Central memory CD8-positive, alpha-beta T cell (primary cell): ENCODE data around the gene FOXL1.
A peak's percentile ranks its signal among the peaks of the same experiment; 100 is the strongest.

ENCODE experiments used
- ATAC-seq: fragments of 150-1000 bp; cut with Tn5 transposase; replicated peaks from 2 replicates; pipeline ENCODE4 v1.10.0; 2022; ENCODE audit warnings: mild to moderate bottlenecking, moderate FRiP score, moderate number of reproducible peaks; ENCODE audit not compliant: poor library complexity, severe bottlenecking; ENCODE audit errors: extremely low read depth
- DNase-seq, 2 donors: peaks; one replicate each; pipeline ENCODE4 v3.0.0; 2021; ENCODE audit warnings: low spot score in 2 of 2
- H3K27ac Mint-ChIP-seq: one replicate; pipeline ENCODE4 v1.8.0; 2022; ENCODE audit warnings: low read depth, mild to moderate bottlenecking, moderate library complexity, mixed read lengths
- H3K27me3 Mint-ChIP-seq: one replicate; pipeline ENCODE4 v1.8.0; 2022; ENCODE audit warnings: mixed read lengths
- H3K36me3 Mint-ChIP-seq: one replicate; pipeline ENCODE4 v1.8.0; 2022; ENCODE audit warnings: mild to moderate bottlenecking, moderate library complexity, mixed read lengths; ENCODE audit not compliant: insufficient read depth
- H3K4me1 Mint-ChIP-seq: one replicate; pipeline ENCODE4 v1.8.0; 2022; ENCODE audit warnings: mixed read lengths
- H3K4me3 Mint-ChIP-seq: one replicate; pipeline ENCODE4 v1.8.0; 2022; ENCODE audit warnings: mild to moderate bottlenecking, moderate library complexity, mixed read lengths
- H3K9me3 Mint-ChIP-seq: one replicate; pipeline ENCODE4 v1.8.0; 2022; ENCODE audit warnings: mixed read lengths

FOXL1 gene

DNA sequence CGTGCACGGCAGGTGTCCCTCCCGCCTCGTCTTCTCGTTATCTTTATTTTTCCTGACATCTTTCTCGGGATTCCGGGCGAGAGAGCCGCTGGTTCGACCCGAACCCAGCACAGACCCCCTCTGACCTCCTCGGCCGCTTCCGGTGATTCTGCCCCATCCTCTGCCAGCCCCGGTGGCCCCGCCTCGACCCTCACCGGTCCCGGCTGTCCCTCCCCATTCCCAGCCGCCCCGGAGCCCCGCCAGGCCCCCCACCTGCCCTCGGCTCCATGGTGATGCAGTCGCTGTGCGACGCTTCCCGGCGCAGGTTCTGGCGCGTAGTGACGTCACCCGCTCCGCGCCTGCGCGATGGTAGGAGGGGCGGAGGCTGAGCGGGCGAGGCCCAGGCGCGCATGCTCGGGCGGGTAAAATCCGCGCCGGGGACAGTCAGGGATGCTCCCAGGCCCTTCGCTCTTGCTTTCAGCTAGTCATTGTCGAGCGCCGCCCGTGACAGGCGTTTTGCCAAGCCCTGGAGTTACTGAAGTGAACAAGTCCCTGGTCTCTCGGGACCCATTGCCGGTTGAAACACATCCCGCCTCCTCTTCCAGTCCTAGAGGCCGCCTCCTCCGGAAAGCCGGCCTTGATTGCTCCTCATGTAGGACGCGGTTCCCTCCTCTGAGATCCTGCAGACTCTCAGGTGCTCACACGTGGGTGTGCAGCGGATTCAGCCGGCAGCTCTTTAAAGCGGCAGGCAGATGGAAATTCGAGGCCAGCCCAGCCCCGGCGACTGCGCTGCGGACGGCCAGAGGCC is 23.2 kb upstream of the FOXL1 start, which contains the start of gene MTHFSD:
Gene MTHFSD, minus strand, starts transcription at position 319 of the 787 bp plus-strand sequence. Its CDS starts 51 bp downstream, at position 268.
- H3K27me3 Mint-ChIP-seq: peaks cover 27% of the 10 kb centered on the region
- peak within 1 kb of the TSS; percentile 98 for H3K27ac Mint-ChIP-seq
- H3K4me1 Mint-ChIP-seq: peaks cover 24% of the 10 kb centered on the region
- peak within 1 kb of the TSS; percentile 95 for H3K4me3 Mint-ChIP-seq
- ATAC-seq (peak; percentile 86), DNase-seq (peak; percentile 95 to 97)
- H3K36me3 Mint-ChIP-seq: peaks cover 16% of the 10 kb centered on the region
- no peaks in the 10 kb centered on the region for H3K9me3 Mint-ChIP-seq

DNA sequence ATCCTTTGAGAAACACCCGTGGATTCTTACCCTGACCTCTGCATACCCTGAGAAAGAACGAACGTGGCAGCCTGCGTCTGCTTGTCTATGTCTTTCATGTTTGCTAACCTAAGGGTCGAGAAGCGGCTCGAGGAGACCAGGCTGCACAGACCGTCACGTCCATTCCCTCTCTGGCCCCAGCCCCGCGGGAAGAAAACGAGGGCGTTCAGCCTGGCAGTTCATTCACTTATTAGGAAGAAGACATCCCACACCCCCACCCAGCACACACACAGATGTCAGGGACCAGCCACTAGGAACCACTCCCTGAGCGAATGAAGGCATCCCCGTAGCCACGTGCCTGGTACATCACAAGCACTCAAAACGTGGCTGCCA is 22.7 kb upstream of the FOXL1 start:
- peaks cover 24% of the 10 kb centered on the region for H3K4me1 Mint-ChIP-seq
- H3K36me3 Mint-ChIP-seq: peaks cover 13% of the 10 kb centered on the region
- no peaks in the 10 kb centered on the region for H3K9me3 Mint-ChIP-seq
- DNase-seq (no peak), ATAC-seq (no peak)
- H3K27me3 Mint-ChIP-seq: peaks cover 33% of the 10 kb centered on the region
- peak overlapping the region; percentile 98 for H3K27ac Mint-ChIP-seq
- H3K4me3 Mint-ChIP-seq: peak overlapping the region; percentile 95

DNA sequence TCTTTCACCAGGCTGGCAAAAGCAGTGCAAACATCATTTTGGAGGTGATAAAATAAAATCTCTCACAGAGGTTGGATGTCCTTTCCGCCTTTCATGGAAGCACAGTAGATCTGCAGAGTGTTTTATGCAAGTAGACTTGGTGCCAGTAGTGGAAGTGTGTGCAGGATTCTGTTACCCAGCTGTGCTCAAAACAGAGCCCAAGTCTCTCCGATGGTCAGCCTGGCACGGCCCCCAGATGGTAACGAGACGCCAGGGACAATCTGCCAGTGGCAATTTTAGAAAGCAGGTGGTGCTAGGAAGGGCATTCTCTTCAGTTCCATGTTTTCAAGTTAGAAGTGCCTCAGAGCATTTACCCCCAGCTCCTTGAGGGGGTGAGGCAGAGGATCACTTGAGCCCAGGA is 21.8 kb upstream of the FOXL1 start:
- peaks cover 24% of the 10 kb centered on the region for H3K4me1 Mint-ChIP-seq
- no peak for ATAC-seq
- H3K27ac Mint-ChIP-seq: no peak overlapping the region
- peaks cover 33% of the 10 kb centered on the region for H3K27me3 Mint-ChIP-seq
- H3K4me3 Mint-ChIP-seq: peak overlapping the region; percentile 95
- no peak for DNase-seq
- H3K9me3 Mint-ChIP-seq: no peaks in the 10 kb centered on the region
- H3K36me3 Mint-ChIP-seq: peaks cover 13% of the 10 kb centered on the region

DNA sequence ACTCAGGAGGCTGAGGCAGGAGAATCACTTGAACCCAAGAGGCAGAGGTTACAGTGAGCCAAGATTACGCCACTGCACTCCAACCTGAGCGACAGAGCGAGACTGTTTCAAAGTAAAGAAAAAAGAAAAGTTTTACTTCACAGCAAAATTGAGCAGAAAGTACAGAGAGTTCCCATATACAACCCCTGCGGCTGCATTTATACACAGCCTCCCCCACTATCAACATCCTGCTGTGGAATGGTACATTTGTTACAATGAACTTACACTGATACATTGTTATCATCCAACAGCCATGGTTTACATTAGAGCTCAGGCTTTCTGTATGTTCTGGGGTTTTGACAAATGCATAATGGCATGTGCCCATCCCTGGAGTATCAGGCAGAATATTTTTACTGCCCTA is 20.8 kb upstream of the FOXL1 start:
- DNase-seq (no peak), ATAC-seq (no peak)
- no peak overlapping the region for H3K4me3 Mint-ChIP-seq
- peaks cover 21% of the 10 kb centered on the region for H3K4me1 Mint-ChIP-seq
- H3K27me3 Mint-ChIP-seq: peaks cover 33% of the 10 kb centered on the region
- no peaks in the 10 kb centered on the region for H3K9me3 Mint-ChIP-seq
- H3K36me3 Mint-ChIP-seq: peaks cover 12% of the 10 kb centered on the region
- H3K27ac Mint-ChIP-seq: no peak overlapping the region

DNA sequence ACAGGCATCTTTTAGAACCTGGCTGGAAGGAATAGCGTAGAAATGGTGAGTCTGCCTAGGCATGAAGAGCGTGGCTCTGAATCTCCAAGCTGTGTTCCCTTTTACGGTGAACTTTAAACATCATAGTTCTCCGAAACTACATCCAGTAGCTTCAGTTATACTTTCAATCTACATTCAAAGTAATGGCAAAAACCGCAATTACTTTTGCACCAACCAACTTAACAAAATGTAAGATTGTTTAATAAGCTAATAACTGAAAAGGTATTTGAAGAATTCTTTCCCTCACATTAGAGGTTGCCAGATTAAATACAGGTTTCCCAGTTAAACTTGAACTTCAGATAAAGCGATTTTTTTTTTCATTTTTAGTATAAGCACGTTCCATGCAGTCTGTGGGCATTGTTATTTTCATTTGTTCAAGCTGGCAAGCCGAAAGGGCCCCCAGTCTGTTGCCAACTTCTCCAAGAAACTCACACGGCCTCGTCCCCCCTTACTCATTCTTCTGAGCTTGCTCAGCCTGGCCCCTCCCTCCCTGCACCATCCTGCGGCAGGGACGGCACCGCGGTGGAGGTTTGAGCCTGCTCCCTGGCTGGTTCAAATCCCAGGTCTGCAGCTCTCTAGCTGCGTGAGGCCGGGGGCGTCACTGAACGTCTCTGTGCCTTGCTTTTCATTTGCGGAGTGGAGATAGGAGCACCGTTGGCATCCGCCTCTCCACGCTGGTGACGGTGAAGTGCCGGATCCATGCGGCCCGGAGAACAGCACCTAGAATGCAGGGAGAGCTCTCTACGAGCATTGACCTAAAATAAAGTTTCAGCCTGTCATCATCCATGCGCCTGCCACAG is 19.8 kb upstream of the FOXL1 start:
- Mint-ChIP-seq H3K27ac (no peak overlapping the region), H3K4me1 (peaks cover 20% of the 10 kb centered on the region), H3K4me3 (no peak overlapping the region), H3K36me3 (peaks cover 12% of the 10 kb centered on the region), H3K9me3 (no peaks in the 10 kb centered on the region), H3K27me3 (peaks cover 37% of the 10 kb centered on the region)
- ATAC-seq (no peak), DNase-seq (no peak)

DNA sequence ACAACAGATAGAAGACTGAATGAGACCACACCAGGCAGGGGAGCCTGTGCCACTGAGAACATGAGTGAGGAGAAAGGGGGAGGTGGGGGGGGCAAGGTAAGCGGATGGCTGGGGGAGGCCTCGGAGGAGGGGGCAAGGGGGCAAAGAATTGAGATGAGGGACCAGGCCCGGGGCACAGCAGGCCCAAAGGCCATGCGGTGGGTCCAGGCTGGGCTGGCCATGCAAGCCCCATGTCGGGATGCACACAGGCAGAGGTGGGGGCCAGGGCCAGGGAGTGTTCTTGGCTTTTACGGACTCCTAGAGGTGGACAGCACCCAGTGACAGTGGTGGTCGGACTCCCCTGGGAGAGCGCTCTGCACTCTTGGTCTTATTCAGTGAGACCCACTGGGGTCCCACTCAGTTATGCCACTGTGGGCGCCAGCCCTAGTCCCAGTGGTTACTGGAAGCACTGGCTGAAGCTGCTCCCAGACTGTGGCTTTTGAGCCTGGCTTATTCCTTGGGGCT is 18.5 kb upstream of the FOXL1 start:
- H3K27ac Mint-ChIP-seq: no peak overlapping the region
- no peaks in the 10 kb centered on the region for H3K9me3 Mint-ChIP-seq
- H3K27me3 Mint-ChIP-seq: peaks cover 50% of the 10 kb centered on the region
- peaks cover 5% of the 10 kb centered on the region for H3K36me3 Mint-ChIP-seq
- ATAC-seq (no peak), DNase-seq (no peak)
- no peak overlapping the region for H3K4me3 Mint-ChIP-seq
- H3K4me1 Mint-ChIP-seq: peaks cover 24% of the 10 kb centered on the region

DNA sequence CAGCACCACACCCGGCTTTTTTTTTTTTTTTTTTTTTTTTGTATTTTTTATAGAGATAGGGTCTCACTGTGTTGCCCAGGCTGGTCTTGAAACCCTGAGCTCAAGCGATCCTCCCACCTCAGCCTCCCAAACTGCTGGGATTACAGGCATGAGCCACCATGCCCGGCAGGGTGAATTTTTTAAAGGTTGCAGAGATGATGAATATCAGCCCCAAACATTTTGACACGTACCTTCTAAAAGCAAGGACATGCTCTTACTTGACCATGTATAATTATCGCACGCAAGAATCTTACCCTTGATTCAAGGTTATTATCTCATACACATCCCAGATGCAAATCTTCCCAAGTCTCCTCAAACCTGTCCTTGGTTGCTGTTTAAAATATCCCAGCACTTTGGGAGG is 16.0 kb upstream of the FOXL1 start:
- H3K9me3 Mint-ChIP-seq: no peaks in the 10 kb centered on the region
- no peak for DNase-seq
- ATAC-seq: no peak
- H3K36me3 Mint-ChIP-seq: no peaks in the 10 kb centered on the region
- H3K4me3 Mint-ChIP-seq: no peak overlapping the region
- peaks cover 15% of the 10 kb centered on the region for H3K4me1 Mint-ChIP-seq
- peaks cover 61% of the 10 kb centered on the region for H3K27me3 Mint-ChIP-seq
- no peak overlapping the region for H3K27ac Mint-ChIP-seq

DNA sequence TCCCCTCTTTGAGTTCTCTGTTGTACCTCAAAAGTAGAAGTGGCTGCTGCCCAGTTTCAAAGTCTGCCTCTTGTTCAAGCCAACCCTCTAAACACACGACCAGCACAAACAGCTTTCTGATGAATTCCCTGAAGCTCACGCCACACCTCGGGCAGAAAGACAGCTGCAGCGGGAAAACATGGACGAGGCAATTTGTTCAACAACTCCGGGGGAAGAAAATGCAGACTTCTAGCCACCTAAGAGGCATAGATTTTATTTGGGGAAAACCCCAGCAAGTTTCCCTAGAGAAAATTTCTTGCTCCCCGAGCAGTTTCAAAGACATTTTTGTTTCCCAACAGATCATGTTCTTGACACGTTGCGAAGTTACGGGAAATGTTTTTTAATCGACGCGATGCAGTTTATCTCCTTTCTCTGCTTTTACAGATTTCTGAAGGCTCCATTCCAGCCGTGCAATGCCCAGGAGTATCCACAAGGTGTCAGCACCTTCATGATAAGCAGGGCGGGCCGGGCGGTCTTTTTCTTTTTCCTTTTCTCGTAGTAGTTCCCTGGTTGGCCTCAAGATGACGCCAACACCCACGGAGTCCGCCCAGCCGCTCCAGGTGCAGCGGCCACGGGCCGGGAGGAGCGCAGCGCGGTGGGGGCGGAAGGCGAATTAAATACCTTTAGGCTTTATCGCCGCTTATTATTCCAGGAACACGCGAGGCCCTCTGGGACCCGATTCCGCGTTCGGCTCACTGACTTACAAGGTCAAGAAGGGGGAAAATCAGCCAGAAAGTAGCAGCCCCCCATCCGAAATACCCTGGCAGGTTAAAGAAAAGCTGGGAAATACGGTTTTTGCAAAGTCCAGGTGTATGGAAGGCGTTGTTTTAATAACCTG is 14.6 kb upstream of the FOXL1 start:
- peak; percentile 86 for ATAC-seq
- no peaks in the 10 kb centered on the region for H3K9me3 Mint-ChIP-seq
- H3K27ac Mint-ChIP-seq: no peak overlapping the region
- peaks cover 51% of the 10 kb centered on the region for H3K27me3 Mint-ChIP-seq
- peaks cover 15% of the 10 kb centered on the region for H3K4me1 Mint-ChIP-seq
- H3K4me3 Mint-ChIP-seq: peak overlapping the region; percentile 54
- H3K36me3 Mint-ChIP-seq: peaks cover 2% of the 10 kb centered on the region
- peak; percentile 80 for DNase-seq

DNA sequence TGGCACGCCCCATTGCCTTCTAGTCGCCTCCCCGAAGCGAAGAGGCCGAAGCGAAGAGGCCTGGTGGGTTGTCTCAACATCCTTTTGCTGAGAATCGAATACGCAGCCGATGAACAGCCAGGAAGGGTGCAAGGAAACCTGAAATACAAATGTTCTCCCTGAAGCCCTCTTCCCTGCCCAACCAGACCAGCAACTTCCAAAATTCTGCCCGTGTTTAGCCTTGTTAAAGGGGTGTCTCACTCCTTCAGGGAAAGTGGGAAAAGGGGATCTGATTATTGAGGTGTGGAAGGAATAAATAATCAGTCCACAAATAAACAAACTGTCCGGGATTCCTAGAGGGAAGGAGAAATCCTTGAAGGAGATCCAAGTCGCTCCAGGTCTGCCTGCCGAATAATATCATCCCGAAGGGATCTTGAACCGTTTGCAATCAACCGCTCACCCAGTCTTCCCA is 13.1 kb upstream of the FOXL1 start:
- H3K36me3 Mint-ChIP-seq: peaks cover 2% of the 10 kb centered on the region
- H3K9me3 Mint-ChIP-seq: no peaks in the 10 kb centered on the region
- H3K27ac Mint-ChIP-seq: no peak overlapping the region
- no peak for DNase-seq
- H3K27me3 Mint-ChIP-seq: peaks cover 51% of the 10 kb centered on the region
- no peak for ATAC-seq
- H3K4me1 Mint-ChIP-seq: peaks cover 15% of the 10 kb centered on the region
- no peak overlapping the region for H3K4me3 Mint-ChIP-seq

DNA sequence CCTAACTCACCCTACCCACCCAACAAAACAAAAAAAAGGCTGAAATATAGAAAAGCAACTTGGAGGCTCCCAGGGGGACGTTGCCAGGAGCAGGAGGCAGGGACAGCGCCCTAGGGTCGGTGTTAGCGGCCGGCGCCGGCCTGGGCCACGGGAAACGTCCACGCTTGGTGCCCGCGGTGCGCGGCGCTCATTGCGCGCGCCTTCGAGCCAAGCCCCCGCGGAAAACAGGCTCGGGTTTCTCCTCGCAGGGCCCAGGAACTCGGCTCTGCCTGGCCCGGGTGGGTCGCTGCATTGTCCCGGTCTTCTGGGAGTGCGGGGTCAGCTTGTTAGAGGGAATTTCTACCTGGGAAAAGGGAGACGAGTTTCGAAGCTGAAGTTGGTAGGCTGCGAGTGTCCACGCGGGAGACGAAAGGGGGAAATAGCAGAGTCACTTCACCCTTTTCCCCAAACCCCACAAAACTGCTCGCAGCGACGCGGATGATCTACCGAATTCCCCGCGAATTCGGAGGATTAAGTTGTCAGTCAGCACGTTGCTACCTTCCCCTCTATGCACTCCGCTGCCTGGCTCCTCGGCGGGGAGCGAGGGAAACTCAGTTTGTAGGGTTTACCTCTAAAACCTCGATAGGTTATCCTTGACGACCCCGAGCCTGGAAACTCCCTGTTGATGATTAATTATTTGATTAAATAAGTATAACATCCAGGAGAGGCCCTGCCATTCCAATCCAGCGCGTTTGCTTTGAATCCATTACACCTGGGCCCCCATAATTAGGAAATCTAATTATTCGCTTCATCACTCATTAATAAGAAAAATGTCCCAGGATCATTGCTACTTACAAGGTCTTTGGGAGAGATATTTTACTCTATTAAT is 12.5 kb upstream of the FOXL1 start:
- DNase-seq (no peak), ATAC-seq (no peak)
- Mint-ChIP-seq H3K27me3 (peaks cover 53% of the 10 kb centered on the region), H3K27ac (no peak overlapping the region), H3K4me1 (peaks cover 15% of the 10 kb centered on the region), H3K4me3 (no peak overlapping the region), H3K36me3 (peaks cover 2% of the 10 kb centered on the region), H3K9me3 (no peaks in the 10 kb centered on the region)

DNA sequence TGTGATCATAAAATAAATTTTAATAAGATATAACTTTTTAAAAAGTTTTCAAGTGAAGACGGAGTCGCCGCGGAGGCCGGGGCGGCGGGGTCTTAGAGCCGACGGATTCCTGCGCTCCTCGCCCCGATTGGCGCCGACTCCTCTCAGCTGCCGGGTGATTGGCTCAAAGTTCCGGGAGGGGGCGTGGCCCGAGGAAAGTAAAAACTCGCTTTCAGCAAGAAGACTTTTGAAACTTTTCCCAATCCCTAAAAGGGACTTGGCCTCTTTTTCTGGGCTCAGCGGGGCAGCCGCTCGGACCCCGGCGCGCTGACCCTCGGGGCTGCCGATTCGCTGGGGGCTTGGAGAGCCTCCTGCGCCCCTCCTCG is 11.8 kb upstream of the FOXL1 start, which contains the start of gene FOXC2:
Gene FOXC2, plus strand, starts transcription at position 229 of the 365 bp plus-strand sequence. CDS start 507 bp downstream, outside the sequence.
- DNase-seq (no peak), ATAC-seq (no peak)
- H3K4me3 Mint-ChIP-seq: peak within 1 kb of the TSS; percentile 36
- peaks cover 15% of the 10 kb centered on the region for H3K4me1 Mint-ChIP-seq
- peak within 1 kb of the TSS; percentile 41 for H3K27ac Mint-ChIP-seq
- H3K27me3 Mint-ChIP-seq: peaks cover 60% of the 10 kb centered on the region
- no peaks in the 10 kb centered on the region for H3K9me3 Mint-ChIP-seq
- peaks cover 2% of the 10 kb centered on the region for H3K36me3 Mint-ChIP-seq
